ENCODE measurements around the gene CNPY2. TPM values are rescaled to one million over a fixed set of nuclear protein-coding genes. Genes with fewer than 3 reads are reported as not detected.
"Not testable (repeated sequence)": the region's sequence is repeated elsewhere in the genome, so short reads cannot be mapped to it uniquely, and the experiment has no call there.

CNPY2 gene
- total RNA-seq, 4 donors from 2014 or later: 37.2 to 66.6 (median 55.3) TPM

GRCh38 chr12:56338308-56339157 lies 22.7 kb upstream of the CNPY2 start, which contains the start of gene IL23A:
Gene IL23A (plus strand): TSS chr12:56338884. CDS start chr12:56339045, 161 bp downstream.
- TF ChIP-seq CTCF (IDR thresholded peaks at IDR 0.05): no peak
- TF ChIP-seq POLR2A (IDR thresholded peaks at IDR 0.05): no peak
- Histone ChIP-seq H3K4me1 (peaks cover 0 to 22% (median 9%) of the 10 kb centered on the region in 3 donors), H3K27me3 (no peaks in the 10 kb centered on the region), H3K4me3 (no peak within 1 kb of the TSS), H3K9me3 (no peaks in the 10 kb centered on the region), H3K27ac (peak within 1 kb of the TSS in 2 of 4 donors; percentile 49 to 57), H3K36me3 (peaks cover 9 to 23% (median 11%) of the 10 kb centered on the region in 3 donors)
- no peak for DNase-seq
- 18 to 25% methylated on average over 8 to 9 of the region's 9 CpGs for WGBS, 2 donors
- intact Hi-C loops (cut with DNase I): no loop called here

- Histone ChIP-seq H3K9me3 (no peaks in the 10 kb centered on the region), H3K27ac (no peak overlapping the region), H3K27me3 (no peaks in the 10 kb centered on the region), H3K36me3 (peaks cover 2 to 16% (median 4%) of the 10 kb centered on the region in 3 donors), H3K4me1 (peaks cover 6 to 28% (median 15%) of the 10 kb centered on the region in 3 donors), H3K4me3 (no peak overlapping the region)
- WGBS, 2 donors: 71 to 73% methylated on average over 5 to 6 of the region's 8 CpGs
- TF ChIP-seq POLR2A (IDR thresholded peaks at IDR 0.05) (no peak), CTCF (IDR thresholded peaks at IDR 0.05) (no peak)
- DNase-seq: no peak
- intact Hi-C loops (cut with DNase I): no loop called here
Observed at GRCh38 chr12:56337753-56338251, 22.0 kb upstream of the CNPY2 start.

DNA sequence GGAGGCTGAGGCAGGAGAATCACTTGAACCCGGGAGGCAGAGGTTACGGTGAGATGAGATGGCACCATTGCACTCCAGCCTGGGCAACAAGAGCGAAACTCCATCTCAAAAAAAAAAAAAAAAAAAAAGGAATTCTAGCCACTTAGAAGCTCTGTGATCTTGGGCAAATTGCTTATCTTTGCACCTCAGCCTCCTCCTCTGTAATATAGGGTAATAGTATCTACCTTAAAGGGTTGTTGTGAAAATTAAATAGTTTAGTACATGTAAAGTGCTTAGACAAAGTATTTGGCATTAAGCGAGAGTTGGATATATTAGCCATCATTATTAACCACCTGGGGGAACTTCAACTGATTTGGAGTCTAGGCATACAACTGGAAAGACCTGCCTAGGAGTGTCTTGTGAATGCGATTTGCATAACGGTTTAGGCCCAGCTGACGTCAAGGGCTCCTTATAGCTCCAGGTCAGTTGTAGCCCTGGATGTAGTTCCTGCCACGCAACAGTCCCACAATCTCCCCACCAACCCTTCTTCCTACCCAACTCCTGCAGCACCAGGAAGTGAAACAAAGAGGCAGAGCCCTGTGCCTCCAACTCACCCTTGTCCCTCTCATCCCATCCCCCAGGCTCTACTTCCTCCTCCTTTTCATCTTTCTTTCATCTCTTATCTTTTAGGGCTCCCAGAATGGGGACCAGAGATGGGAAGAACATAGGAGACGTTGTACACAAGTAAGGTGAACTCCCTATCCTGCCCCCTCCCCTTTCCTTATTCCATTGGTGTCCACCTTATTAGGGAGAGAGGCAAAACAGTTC lies 20.8 kb upstream of the CNPY2 start:
- 80 to 81% methylated on average over 9 of the region's 9 CpGs for WGBS, 2 donors
- no peak for TF ChIP-seq CTCF (IDR thresholded peaks at IDR 0.05)
- no peak for TF ChIP-seq POLR2A (IDR thresholded peaks at IDR 0.05)
- peaks cover 0 to 4% (median 0%) of the 10 kb centered on the region in 3 donors for H3K36me3 ChIP-seq
- H3K27me3 ChIP-seq: no peaks in the 10 kb centered on the region
- H3K9me3 ChIP-seq: no peaks in the 10 kb centered on the region
- peaks cover 7 to 31% (median 18%) of the 10 kb centered on the region in 3 donors for H3K4me1 ChIP-seq
- H3K4me3 ChIP-seq: no peak overlapping the region
- intact Hi-C loops (cut with DNase I): no loop called here
- no peak for DNase-seq
- no peak overlapping the region for H3K27ac ChIP-seq

DNA sequence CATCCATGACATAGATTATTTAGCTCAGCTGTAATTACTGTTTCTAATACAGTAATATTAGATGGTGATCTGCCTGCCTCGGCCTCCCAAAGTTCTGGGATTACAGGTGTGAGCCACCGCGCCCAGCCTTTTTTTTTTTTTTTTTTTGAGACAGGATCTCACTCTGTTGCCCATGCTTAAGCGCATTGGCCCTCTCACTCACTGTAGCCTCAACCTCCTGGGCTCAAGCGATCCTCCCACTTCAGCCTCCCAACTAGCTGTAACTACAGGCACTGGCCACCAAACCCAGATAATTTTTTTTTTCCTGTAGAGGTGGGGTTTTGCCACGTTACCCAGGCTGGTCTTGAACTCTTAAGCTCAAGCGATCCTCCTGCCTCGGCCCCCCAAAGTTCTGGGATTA lies 19.7 kb upstream of the CNPY2 start:
- H3K36me3 ChIP-seq; intact Hi-C loops (cut with DNase I); DNase-seq; H3K4me3 ChIP-seq; H3K9me3 ChIP-seq; H3K27ac ChIP-seq; H3K27me3 ChIP-seq: not testable (repeated sequence)
- peaks cover 7 to 31% (median 18%) of the 10 kb centered on the region in 3 donors for H3K4me1 ChIP-seq
- 95 to 96% methylated on average over 6 to 8 of the region's 8 CpGs for WGBS, 2 donors

DNA sequence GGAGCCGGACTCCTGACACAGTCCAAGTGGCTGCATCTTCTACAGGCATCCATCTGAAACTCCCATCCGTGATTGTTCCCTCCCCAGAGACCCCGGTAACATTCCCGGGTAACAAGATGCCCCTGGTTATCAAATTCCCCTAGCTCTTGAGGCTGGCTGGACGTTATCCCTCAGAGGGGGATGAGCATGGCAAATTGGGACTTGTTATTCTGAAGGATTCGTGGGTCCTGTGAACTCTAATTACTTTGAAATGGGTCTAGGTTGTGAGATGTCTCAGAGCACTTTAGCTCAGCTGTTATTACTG lies 18.7 kb upstream of the CNPY2 start:
- Histone ChIP-seq H3K4me1 (peaks cover 7 to 31% (median 18%) of the 10 kb centered on the region in 3 donors), H3K4me3 (peak overlapping the region; percentile 41 to 82 (median 66)), H3K27me3 (no peaks in the 10 kb centered on the region), H3K9me3 (no peaks in the 10 kb centered on the region), H3K27ac (peak overlapping the region; percentile 88 to 96 (median 96)), H3K36me3 (no peaks in the 10 kb centered on the region)
- 8% methylated on average over 6 of the region's 6 CpGs for WGBS, 2 donors
- no peak for DNase-seq
- TF ChIP-seq CTCF (IDR thresholded peaks at IDR 0.05) (no peak), POLR2A (IDR thresholded peaks at IDR 0.05) (no peak)
- intact Hi-C loops (cut with DNase I): no loop called here

Data from esophagus squamous epithelium (tissue), 5 donors.